Erythroblast (primary cell): ENCODE measurements around the gene ORM1.

Experiments
- GATA1 ChIP-seq: IDR thresholded peaks from 2 replicates; pipeline ENCODE4 v1.6.1; 2011; ENCODE audit warnings: low read depth, mild to moderate bottlenecking, control low read depth, low read length, moderate library complexity
- POLR2A ChIP-seq: IDR thresholded peaks from 2 replicates; pipeline ENCODE4 v1.6.1; 2011; ENCODE audit warnings: mild to moderate bottlenecking, low read length

DNA sequence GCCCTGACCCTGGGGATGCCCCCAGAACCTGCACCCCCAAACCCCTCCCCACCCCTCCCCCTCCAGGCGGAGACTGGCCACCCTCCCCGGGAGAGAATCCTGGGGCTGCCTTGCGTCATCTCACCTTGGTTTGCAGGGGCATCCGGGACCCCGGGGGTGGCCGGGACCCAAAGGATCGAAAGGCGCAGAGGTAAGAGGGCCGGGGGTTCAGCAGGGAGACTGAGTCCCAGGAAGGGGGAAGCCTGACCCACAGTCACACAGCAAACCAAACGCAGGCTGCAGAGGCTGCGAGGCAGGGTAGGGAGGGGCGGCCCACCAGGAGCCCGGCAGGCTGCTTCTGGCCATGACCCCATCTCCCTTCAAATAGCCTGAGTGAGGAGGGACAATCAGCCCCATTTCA lies 33.8 kb upstream of the ORM1 start:
- TF ChIP-seq GATA1 (no peak), POLR2A (no peak)
